Activated naive CD4-positive, alpha-beta T cell treated with anti-CD3 and anti-CD28 coated beads, Interleukin-2, amount 50 U/mL, for 72 hours (primary cell): ENCODE results near the gene RPL18A. TPM values are rescaled to one million over a fixed set of nuclear protein-coding genes. Genes with fewer than 3 reads are reported as not detected.

Experiments
- total RNA-seq, 2 donors: library from RNA; stranded (reverse); gene quantifications; one replicate each; pipeline ENCODE4 v1.2.3, GENCODE V29; 2022

The RPL18A gene
- total RNA-seq, 2 donors from 2014 or later: 3,079 to 3,707 TPM

Other genes with a start within 250 kb of the RPL18A start
- gene UNC13A, start 171.6 kb upstream of the RPL18A start, total RNA-seq: under 1 TPM; 0.04 to 0.20 TPM
- gene MAP1S, start 140.4 kb upstream of the RPL18A start, total RNA-seq: 10 to 100 TPM; 57.8 to 65.8 TPM
- gene FCHO1, start 108.4 kb upstream of the RPL18A start, total RNA-seq: 10 to 100 TPM; 62.0 to 81.4 TPM
- gene B3GNT3, start 64.8 kb upstream of the RPL18A start, total RNA-seq: under 1 TPM; 0.30 to 0.41 TPM
- gene INSL3, start 38.4 kb upstream of the RPL18A start, total RNA-seq: 10 to 100 TPM in 1 of 2 donors, 1 to 10 TPM in 1; 6.3 to 10.5 TPM
- 100 to 1,000 TPM; 204 to 237 TPM for gene JAK3, start 11.9 kb upstream of the RPL18A start, total RNA-seq
- 1 to 10 TPM; 1.5 to 2.0 TPM for gene SLC5A5, start 12.0 kb downstream of the RPL18A start, total RNA-seq
- 10 to 100 TPM; 66.4 to 80.8 TPM for gene CCDC124, start 73.1 kb downstream of the RPL18A start, total RNA-seq
- under 1 TPM; 0.19 to 0.36 TPM for gene KCNN1, start 107.2 kb downstream of the RPL18A start, total RNA-seq
- gene ARRDC2, start 148.3 kb downstream of the RPL18A start, total RNA-seq: 10 to 100 TPM; 26.7 to 59.3 TPM
- 10 to 100 TPM; 14.6 to 25.0 TPM for gene IL12RB1, start 227.0 kb downstream of the RPL18A start, total RNA-seq
- gene MAST3, start 237.9 kb downstream of the RPL18A start, total RNA-seq: 10 to 100 TPM; 19.5 to 54.6 TPM